GM12874 (cell line): ENCODE measurements around the gene HECTD1.

Experiments used
- CTCF ChIP-seq: IDR thresholded peaks from 2 replicates; pipeline ENCODE4 v1.5.1; 2011; ENCODE audit warnings: low read depth, mild to moderate bottlenecking, control low read depth, low read length, moderate library complexity; ENCODE audit not compliant: insufficient read depth

Gene HECTD1

GRCh38 chr14:31166271-31166561 lies 41.4 kb downstream of the HECTD1 start:
- TF ChIP-seq CTCF: no peak

GRCh38 chr14:31164115-31164514 lies 43.5 kb downstream of the HECTD1 start:
- no peak for TF ChIP-seq CTCF

- TF ChIP-seq CTCF: no peak
Observed at GRCh38 chr14:31162910-31163649, 44.5 kb downstream of the HECTD1 start.

GRCh38 chr14:31161274-31161673 lies 46.3 kb downstream of the HECTD1 start:
- no peak for TF ChIP-seq CTCF

- no peak for TF ChIP-seq CTCF
Observed at GRCh38 chr14:31159682-31160296, 47.8 kb downstream of the HECTD1 start.

GRCh38 chr14:31154956-31155355 lies 52.6 kb downstream of the HECTD1 start:
- no peak for TF ChIP-seq CTCF

GRCh38 chr14:31142455-31143087 lies 65.0 kb downstream of the HECTD1 start:
- no peak for TF ChIP-seq CTCF
